Small intestine (tissue), 7 donors: ENCODE results near the gene SDF2L1. TPM values are rescaled to one million over a fixed set of nuclear protein-coding genes. Genes with fewer than 3 reads are reported as not detected.
"Not testable (repeated sequence)": the region's sequence is repeated elsewhere in the genome, so short reads cannot be mapped to it uniquely, and the experiment has no call there.

Experiments used
- DNase-seq, 2 donors: peaks; one replicate each; pipeline versions ENCODE4 v3.0.0 to v3.0.0-alpha.2; 2013
- FAIRE-seq: peaks from 2 replicates; lab custom pipeline; 2012; peaks lifted over from hg19 to GRCh38; lab: Jason Lieb, UNC
- H3K27ac ChIP-seq, 3 donors: one replicate each; pipeline ENCODE4 v1.5.1; 2013; ENCODE audit warnings: low read length in 2 of 3, mild to moderate bottlenecking in 2 of 3, control low read depth in 1 of 3, inconsistent platforms in 1 of 3, low read depth in 1 of 3, moderate library complexity in 1 of 3
- H3K27me3 ChIP-seq, 3 donors: one replicate each; pipeline ENCODE4 v1.6.1; 2013; ENCODE audit warnings: low read length in 3 of 3, inconsistent platforms in 1 of 3; ENCODE audit not compliant: control insufficient read depth in 3 of 3, insufficient read depth in 3 of 3
- H3K36me3 ChIP-seq, 3 donors: one replicate each; pipeline ENCODE4 v1.6.1; 2013; ENCODE audit warnings: low read length in 3 of 3, inconsistent platforms in 1 of 3, low read depth in 1 of 3, mild to moderate bottlenecking in 1 of 3, moderate library complexity in 1 of 3; ENCODE audit not compliant: control insufficient read depth in 3 of 3, insufficient read depth in 2 of 3
- H3K4me1 ChIP-seq, 3 donors: one replicate each; pipeline ENCODE4 v1.6.1; 2013; ENCODE audit warnings: low read length in 2 of 3, inconsistent platforms in 1 of 3, low read depth in 1 of 3, mild to moderate bottlenecking in 1 of 3, moderate library complexity in 1 of 3; ENCODE audit not compliant: control insufficient read depth in 3 of 3, insufficient read depth in 2 of 3
- H3K4me3 ChIP-seq, 3 donors: one replicate each; pipeline ENCODE4 v1.5.1; 2013; ENCODE audit warnings: low read length in 3 of 3, control low read depth in 1 of 3, inconsistent platforms in 1 of 3, low read depth in 1 of 3, mild to moderate bottlenecking in 1 of 3, moderate library complexity in 1 of 3
- H3K9me3 ChIP-seq, 2 donors: one replicate each; pipeline ENCODE4 v1.6.1; 2013; ENCODE audit warnings: low read depth in 1 of 2, low read length in 1 of 2; ENCODE audit not compliant: control insufficient read depth in 2 of 2, insufficient read depth in 1 of 2
- WGBS, 3 donors: extraction: QIAGEN DNeasy Blood & Tissue Kit; methylation state at CpG; one replicate each; pipeline ENCODE4 v1.1.7; 2013; 5-methylcytosine and 5-hydroxymethylcytosine counted together
- polyA plus RNA-seq, 4 donors: library from polyadenylated mRNA; stranded (reverse) in 3 of 4; unstranded in 1 of 4; fragments of 200-250 nt in 3 of 4; fragments of 120-200 nt in 1 of 4; gene quantifications; one replicate each; pipeline versions ENCODE4 v1.2.1 to v1.2.3, GENCODE V29; 2013
- donor health status: healthy with polysubstance abuse.
- donor health status: control.
- donor health status: control.
- donor health status: Bipolar disorder and iron deficiency.
- donor health status: healthy.

SDF2L1 gene
- polyA plus RNA-seq, 4 donors, result 25.9 to 125 (median 49.8) TPM

DNA sequence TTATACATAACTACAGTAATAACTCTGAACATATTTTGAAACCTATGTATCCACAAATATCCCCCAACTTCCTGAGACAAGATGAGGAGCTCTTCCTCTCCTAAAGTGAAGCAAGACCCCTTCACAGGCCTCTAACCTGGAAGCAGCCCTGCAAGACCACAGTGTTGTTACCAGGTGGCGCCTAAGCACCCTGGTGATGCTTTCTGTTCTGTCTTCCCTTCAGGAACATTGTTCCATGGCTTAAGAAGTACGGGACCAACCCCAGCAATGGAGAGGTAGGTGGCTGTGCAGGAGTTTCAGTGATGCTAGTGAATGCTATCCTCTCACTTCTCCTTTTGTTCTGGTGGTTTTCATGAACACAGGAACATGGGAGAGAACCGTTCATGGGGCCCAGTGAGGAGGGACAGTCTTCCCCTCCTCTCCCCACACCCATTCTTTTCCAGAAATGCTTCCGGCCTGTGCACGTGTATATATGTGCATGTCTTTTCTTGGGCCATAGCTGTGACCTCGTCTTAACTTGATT, 30.1 kb downstream of the SDF2L1 start:
- H3K9me3 ChIP-seq, result peaks cover 0 to 3% of the 10 kb centered on the region in 2 donors
- DNase-seq, result no peak
- H3K27me3 ChIP-seq, result no peaks in the 10 kb centered on the region
- 84 to 93% (median 93%) methylated on average over 5 to 6 of the region's 6 CpGs for WGBS, 3 donors
- H3K27ac ChIP-seq, result no peak overlapping the region
- no peak overlapping the region for H3K4me3 ChIP-seq
- H3K36me3 ChIP-seq, result peaks cover 19 to 68% (median 22%) of the 10 kb centered on the region in 3 donors
- no peak for FAIRE-seq
- H3K4me1 ChIP-seq, result peaks cover 0 to 3% (median 0%) of the 10 kb centered on the region in 3 donors

DNA sequence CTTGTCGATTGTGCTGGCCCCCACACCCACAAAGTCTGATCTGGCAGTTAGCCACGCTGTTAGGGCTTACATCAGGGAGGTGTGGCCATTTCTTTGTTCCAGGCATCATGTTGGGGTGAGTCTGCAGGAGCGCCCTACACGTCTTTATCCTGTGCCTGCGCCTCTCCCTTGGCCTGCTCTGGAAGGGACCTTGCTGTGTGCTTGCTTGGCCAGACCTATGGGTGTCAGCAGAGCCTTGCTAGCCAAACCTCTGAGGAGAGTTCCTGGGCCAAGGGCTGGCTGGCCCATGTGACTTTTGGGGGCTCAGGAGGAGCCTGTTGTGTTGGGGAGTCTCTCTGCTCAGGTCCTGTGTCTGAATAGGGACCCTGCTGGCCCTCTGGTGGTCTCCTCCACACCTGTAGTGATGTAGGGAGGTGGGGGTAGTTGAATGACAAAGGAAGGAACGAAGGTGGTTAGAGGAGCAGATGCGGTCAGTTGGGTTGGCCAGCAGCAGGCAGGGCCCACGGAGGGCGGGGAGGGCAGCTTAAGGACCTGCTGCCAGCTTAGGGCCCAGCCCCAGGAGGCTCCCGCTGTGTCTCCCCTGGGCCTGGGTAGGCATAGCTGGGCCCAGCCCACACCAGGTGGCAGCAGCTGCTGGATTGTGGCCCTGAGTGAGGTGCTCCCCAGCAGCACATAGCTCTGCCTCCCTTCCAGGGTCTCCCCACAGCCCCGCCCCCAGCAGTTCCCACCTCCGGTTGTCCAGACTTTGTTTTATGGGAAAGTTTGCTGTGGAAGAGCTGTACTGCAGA, 31.6 kb downstream of the SDF2L1 start:
- no peak for DNase-seq
- Histone ChIP-seq H3K36me3 (peaks cover 19 to 71% (median 22%) of the 10 kb centered on the region in 3 donors), H3K27me3 (no peaks in the 10 kb centered on the region), H3K27ac (no peak overlapping the region), H3K4me3 (no peak overlapping the region), H3K4me1 (peaks cover 0 to 3% (median 0%) of the 10 kb centered on the region in 3 donors), H3K9me3 (peaks cover 0 to 3% of the 10 kb centered on the region in 2 donors)
- no peak for FAIRE-seq
- WGBS, 3 donors, result 91 to 92% (median 92%) methylated on average over 12 of the region's 12 CpGs

DNA sequence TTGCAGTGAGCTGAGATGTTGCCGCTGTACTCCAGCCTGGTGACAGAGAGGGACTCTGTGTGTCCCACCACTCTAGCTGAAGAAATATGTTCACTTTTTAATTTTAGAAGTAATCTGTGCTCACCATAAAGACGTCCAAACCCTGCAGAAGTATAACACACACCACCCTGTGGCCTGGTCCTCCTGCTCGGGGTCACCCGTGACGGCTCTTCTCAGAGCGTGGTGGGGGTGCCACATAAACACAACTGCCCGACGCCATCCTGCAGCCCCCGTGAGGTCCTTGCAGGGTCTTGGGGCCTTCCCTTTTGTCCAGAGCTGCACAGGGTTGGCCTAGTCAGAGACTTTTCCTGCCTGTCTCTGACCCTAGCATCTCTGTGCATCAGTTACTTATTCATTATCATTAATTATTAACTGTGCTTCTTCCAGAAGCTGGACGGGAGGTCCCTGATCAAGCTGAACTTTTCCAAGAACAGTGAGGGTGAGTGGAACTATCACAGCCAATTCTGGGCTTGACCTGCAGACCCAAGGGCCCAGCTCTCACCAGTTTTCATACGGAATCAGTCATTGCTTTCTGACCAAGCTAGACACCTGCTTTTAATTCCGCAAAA, 32.6 kb downstream of the SDF2L1 start:
- WGBS, 3 donors, result 94 to 95% (median 95%) methylated on average over 12 of the region's 12 CpGs
- Histone ChIP-seq H3K36me3 (peaks cover 19 to 70% (median 22%) of the 10 kb centered on the region in 3 donors), H3K4me3 (no peak overlapping the region), H3K4me1 (peaks cover 0 to 2% (median 0%) of the 10 kb centered on the region in 3 donors), H3K27ac (no peak overlapping the region), H3K27me3 (no peaks in the 10 kb centered on the region), H3K9me3 (peaks cover 0 to 3% of the 10 kb centered on the region in 2 donors)
- FAIRE-seq (no peak), DNase-seq (no peak)

DNA sequence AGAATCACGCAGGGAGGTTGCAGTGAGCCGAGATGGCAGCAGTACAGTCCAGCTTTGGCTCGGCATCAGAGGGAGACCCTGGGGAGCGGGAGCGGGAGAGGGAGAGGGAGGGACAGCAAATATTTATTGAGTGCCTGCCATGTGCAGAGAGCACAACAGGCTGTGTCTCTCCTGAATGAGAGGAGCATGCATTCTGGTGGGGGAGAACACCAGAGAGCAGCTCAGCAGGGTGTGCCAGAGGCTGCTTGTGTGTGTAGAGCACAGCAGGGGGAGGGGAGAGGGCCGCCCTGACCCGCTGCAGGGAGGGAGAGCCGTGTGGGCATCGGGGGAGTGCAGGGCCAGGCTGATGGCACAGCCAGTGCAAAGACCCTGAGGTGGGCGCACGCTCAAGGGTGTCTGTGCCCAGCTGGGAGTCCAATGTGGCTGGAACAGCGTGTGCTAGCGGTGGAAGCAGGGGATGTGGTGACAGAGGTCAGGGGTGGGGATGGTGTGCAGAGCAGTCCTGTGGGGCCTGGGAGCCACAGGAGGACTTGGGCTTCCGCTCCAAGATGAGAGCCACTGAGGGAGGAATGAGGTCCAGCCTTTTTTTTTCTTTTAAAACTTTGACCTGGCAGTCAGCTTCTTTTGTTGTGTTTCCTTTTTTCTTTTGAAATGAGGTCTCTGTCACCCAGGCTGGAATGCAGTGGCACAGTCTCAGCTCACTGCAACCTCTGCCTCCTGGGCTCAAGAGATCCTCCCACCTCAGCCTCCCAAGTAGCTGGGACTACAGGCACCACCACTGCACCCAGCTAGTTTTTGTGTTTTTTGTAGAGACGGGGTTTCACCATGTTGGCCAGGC, 35.7 kb downstream of the SDF2L1 start:
- peaks cover 7 to 73% (median 14%) of the 10 kb centered on the region in 3 donors for H3K36me3 ChIP-seq

DNA sequence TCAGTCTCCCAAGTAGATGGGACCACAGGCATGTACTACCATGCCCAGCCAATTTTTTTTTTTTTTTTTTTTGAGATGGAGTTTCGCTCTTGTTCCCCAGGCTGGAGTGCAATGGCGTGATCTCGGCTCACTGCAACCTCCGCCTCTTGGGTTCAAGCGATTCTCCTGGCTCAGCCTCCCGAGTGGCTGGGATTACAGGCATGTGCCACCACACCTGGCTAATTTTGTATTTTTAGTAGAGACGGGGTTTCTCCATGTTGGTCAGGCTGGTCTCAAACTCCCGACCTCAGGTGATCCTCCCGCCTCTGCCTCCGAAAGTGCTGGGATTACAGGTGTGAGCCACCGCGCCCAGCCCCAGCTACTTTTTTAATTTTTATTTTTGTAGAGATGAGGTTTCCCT, 36.7 kb downstream of the SDF2L1 start:
- H3K27ac ChIP-seq, H3K4me3 ChIP-seq, H3K27me3 ChIP-seq, FAIRE-seq, DNase-seq, H3K4me1 ChIP-seq, H3K9me3 ChIP-seq: not testable (repeated sequence)
- WGBS, 3 donors, result 94 to 97% (median 95%) methylated on average over 11 to 12 of the region's 12 CpGs
- H3K36me3 ChIP-seq, result peaks cover 6 to 71% (median 14%) of the 10 kb centered on the region in 3 donors

More for the DNA sequence above, 35.7 kb downstream of the SDF2L1 start:
- Histone ChIP-seq H3K4me3 (no peak overlapping the region), H3K4me1 (no peaks in the 10 kb centered on the region), H3K9me3 (peaks cover 0 to 3% of the 10 kb centered on the region in 2 donors), H3K27ac (no peak overlapping the region), H3K27me3 (no peaks in the 10 kb centered on the region)
- FAIRE-seq (no peak), DNase-seq (no peak)
- 92 to 98% (median 96%) methylated on average over 11 to 15 of the region's 15 CpGs for WGBS, 3 donors

DNA sequence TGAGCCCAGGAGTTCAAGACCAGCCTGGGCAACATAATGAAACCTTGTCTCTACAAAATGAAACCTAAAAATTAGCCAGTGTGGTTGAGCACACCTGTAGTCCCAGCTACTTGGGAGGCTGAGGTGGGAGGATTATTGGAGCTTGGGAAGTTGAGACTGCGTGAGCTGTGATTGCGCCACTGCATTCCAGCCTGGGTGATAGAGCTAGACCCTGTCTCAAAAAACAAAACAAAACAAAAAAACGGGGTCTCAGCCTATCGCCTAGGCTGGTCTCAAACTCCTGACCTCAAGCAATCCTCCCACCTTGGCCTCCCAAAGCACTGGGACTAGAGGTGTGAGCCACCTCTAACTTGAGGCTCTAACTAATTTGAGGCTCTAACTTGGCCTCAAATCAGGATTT, 37.3 kb downstream of the SDF2L1 start:
- Histone ChIP-seq H3K4me3 (no peak overlapping the region), H3K9me3 (peaks cover 0 to 3% of the 10 kb centered on the region in 2 donors), H3K4me1 (no peaks in the 10 kb centered on the region), H3K36me3 (peaks cover 4 to 70% (median 12%) of the 10 kb centered on the region in 3 donors), H3K27ac (no peak overlapping the region), H3K27me3 (no peaks in the 10 kb centered on the region)
- WGBS, 3 donors, result 87 to 98% (median 97%) methylated on average over 4 of the region's 4 CpGs
- FAIRE-seq (no peak), DNase-seq (no peak)

DNA sequence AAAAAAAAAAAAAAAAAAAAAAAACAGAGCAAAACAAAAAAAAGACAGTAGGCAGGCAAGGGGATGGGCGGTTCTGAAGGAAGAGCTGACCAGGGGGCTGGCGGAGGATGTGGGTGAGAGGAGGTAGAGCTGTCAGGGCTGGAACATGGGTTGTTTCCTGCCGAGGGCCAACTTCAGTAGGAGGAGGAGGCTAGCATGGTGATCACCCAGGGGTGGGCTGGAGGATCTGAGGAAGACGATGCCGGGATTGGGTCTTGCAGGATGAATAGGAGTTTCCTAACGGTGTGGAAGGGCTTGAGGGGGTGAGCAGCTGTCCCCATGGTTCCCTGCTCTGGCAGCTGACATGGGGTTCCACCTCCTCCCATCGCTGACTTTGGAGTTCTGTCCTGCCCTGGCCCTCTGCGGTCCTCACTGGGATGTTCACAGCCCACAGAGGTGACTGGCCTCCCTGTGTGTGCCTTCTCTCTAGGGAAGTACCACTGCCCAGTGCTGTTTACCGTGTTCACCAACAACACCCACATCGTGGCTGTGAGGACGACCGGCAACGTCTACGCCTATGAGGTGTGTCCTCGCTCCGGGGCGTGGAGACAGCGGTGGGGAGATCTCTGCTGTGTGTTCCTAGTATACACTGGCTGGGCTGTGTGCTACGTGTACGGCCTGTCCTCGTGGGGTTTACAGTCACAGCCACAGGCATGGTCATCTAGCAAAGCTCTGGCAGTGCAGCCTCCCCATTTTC, 38.9 kb downstream of the SDF2L1 start:
- Histone ChIP-seq H3K9me3 (peaks cover 0 to under 1% of the 10 kb centered on the region in 2 donors), H3K27ac (no peak overlapping the region), H3K4me3 (no peak overlapping the region), H3K27me3 (no peaks in the 10 kb centered on the region), H3K36me3 (peaks cover 3 to 67% (median 11%) of the 10 kb centered on the region in 3 donors), H3K4me1 (no peaks in the 10 kb centered on the region)
- WGBS, 3 donors, result 94 to 96% (median 95%) methylated on average over 21 of the region's 21 CpGs
- no peak for FAIRE-seq
- no peak for DNase-seq
